GM12878 (cell line): ENCODE measurements around the gene FGFRL1. TPM values are rescaled to one million over a fixed set of nuclear protein-coding genes. Genes with fewer than 3 reads are reported as not detected.

Source experiments
- BHLHE40 ChIP-seq, 2 experiments: fragments of 450-650 bp in 1 of 2; IDR thresholded peaks; 2 replicates each; pipeline ENCODE4 v1.6.1; 2011 to 2017; ENCODE audit warnings: low read depth in 2 of 2, borderline replicate concordance in 1 of 2, improper control_type of control experiment in 1 of 2, low read length in 1 of 2, mild to moderate bottlenecking in 1 of 2
- CREB1 ChIP-seq: IDR thresholded peaks from 2 replicates; pipeline ENCODE4 v1.6.1; 2012; ENCODE audit warnings: low read depth, mild to moderate bottlenecking, inconsistent platforms
- FOXM1 ChIP-seq: IDR thresholded peaks from 2 replicates; pipeline ENCODE4 v1.6.1; 2012; ENCODE audit warnings: low read depth, mild to moderate bottlenecking, inconsistent platforms, low read length, moderate library complexity
- HSF1 ChIP-seq: fragments of 150-350 bp; IDR thresholded peaks from 2 replicates; pipeline ENCODE4 v1.6.1; 2014; ENCODE audit warnings: mild to moderate bottlenecking, low read depth, low read length
- IKZF1 ChIP-seq: fragments of 450-650 bp; conservative IDR thresholded peaks from 2 replicates; pipeline ENCODE4 v1.6.1; 2017; ENCODE audit warnings: antibody characterized with exemption, mild to moderate bottlenecking
- IRF3 ChIP-seq: fragments of 450-650 bp; IDR thresholded peaks from 2 replicates; pipeline ENCODE4 v1.6.1; 2014; ENCODE audit warnings: mild to moderate bottlenecking
- KAT2A ChIP-seq: conservative IDR thresholded peaks from 2 replicates; pipeline ENCODE4 v1.6.1; 2011; ENCODE audit warnings: low read depth, low read length; ENCODE audit not compliant: control insufficient read depth
- LARP7 ChIP-seq: fragments of 450-650 bp; IDR thresholded peaks from 2 replicates; pipeline ENCODE4 v1.6.1; 2017; ENCODE audit warnings: mild to moderate bottlenecking
- MAX ChIP-seq: IDR thresholded peaks from 2 replicates; pipeline ENCODE4 v1.6.1; 2012; ENCODE audit warnings: low read depth, low read length, improper control_type of control experiment
- MYB ChIP-seq: fragments of 150-350 bp; IDR thresholded peaks from 2 replicates; pipeline ENCODE4 v1.6.1; 2014; ENCODE audit warnings: mild to moderate bottlenecking, low read depth, low read length, borderline replicate concordance
- PRDM15 ChIP-seq: fragments of 450-650 bp; formaldehyde crosslinking; IDR thresholded peaks from 2 replicates; pipeline ENCODE4 v1.4.0; 2020; ENCODE audit warnings: mild to moderate bottlenecking, moderate library complexity
- RAD21 ChIP-seq: IDR thresholded peaks from 2 replicates; pipeline ENCODE4 v1.6.1; 2011; ENCODE audit warnings: mild to moderate bottlenecking, low read depth, low read length, moderate library complexity; ENCODE audit not compliant: insufficient read depth
- RCOR1 ChIP-seq: conservative IDR thresholded peaks from 2 replicates; pipeline ENCODE4 v1.6.1; 2012; ENCODE audit warnings: low read depth, low read length, improper control_type of control experiment
- SIN3A ChIP-seq: IDR thresholded peaks from 2 replicates; pipeline ENCODE4 v1.6.1; 2012; ENCODE audit warnings: low read depth, low read length, improper control_type of control experiment
- TBL1XR1 ChIP-seq: IDR thresholded peaks from 2 replicates; pipeline ENCODE4 v1.6.1; 2012; ENCODE audit warnings: low read depth, low read length, improper control_type of control experiment
- YY1 ChIP-seq: IDR thresholded peaks from 2 replicates; pipeline ENCODE4 v1.6.1; 2011; ENCODE audit warnings: low read depth, mild to moderate bottlenecking, low read length
- ZNF207 ChIP-seq: fragments of 450-650 bp; IDR thresholded peaks from 2 replicates; pipeline ENCODE4 v1.6.1; 2014; ENCODE audit warnings: antibody characterized with exemption, mild to moderate bottlenecking, borderline replicate concordance
- ZNF217 ChIP-seq: fragments of 450-650 bp; IDR thresholded peaks from 2 replicates; pipeline ENCODE4 v1.6.1; 2017; ENCODE audit warnings: antibody characterized with exemption, mild to moderate bottlenecking
- ZNF592 ChIP-seq: fragments of 450-650 bp; IDR thresholded peaks from 2 replicates; pipeline ENCODE4 v1.6.1; 2017; ENCODE audit warnings: mild to moderate bottlenecking, moderate library complexity
- polyA plus RNA-seq, 11 experiments: library from polyadenylated mRNA; depleted of rRNA in 4 of 11; unstranded in 6 of 11; stranded (reverse) in 5 of 11; fragments of >200 nt; fragmentation: Nextera tagmentation in 4 of 11; fragmentation: Illumina TruSeq in 1 of 11; extraction: Ambion mirVana in 4 of 11; extraction: Trizol in 1 of 11; gene quantifications; 1 replicate in 1 of 11; 2 replicates in 10 of 11; pipeline versions ENCODE4 v1.2.1 to v1.2.3, GENCODE V29; 2011 to 2016; ENCODE audit warnings: inconsistent platforms in 2 of 11, missing spikeins in 2 of 11, low read depth in 1 of 11
- total RNA-seq, 4 experiments: library from RNA; depleted of rRNA in 3 of 4; stranded (reverse); fragments of >200 nt in 3 of 4; fragmentation: Illumina TruSeq in 1 of 4; extraction: Trizol in 1 of 4; gene quantifications; 2 replicates each; pipeline versions ENCODE4 v1.2.1 to v1.2.3, GENCODE V29; 2013 to 2021

The FGFRL1 gene
- total and polyA plus RNA-seq, 10 of the 15 experiments (the other 5 are each of a cell fraction or from before 2014, with no cell fraction given) = 0.02 to 1.5 (median 0.29) TPM; not detected in 2

- TF ChIP-seq PRDM15 (CRISPR knock-in tag) = no peak
- no peak for TF ChIP-seq YY1
- peak; percentile 46; the same call in 1 of the 2 replicates for TF ChIP-seq MAX
- TF ChIP-seq CREB1 = no peak
- no peak for TF ChIP-seq HSF1
- TF ChIP-seq LARP7 = 0 out of 2 replicates have a peak, but pooled peaks have one; percentile 47
- TF ChIP-seq ZNF217 = peak; percentile 22; the same call in 1 of the 2 replicates
- peak; percentile 55; the same call in 1 of the 2 replicates for TF ChIP-seq IKZF1
- TF ChIP-seq MYB = no peak
- TF ChIP-seq IRF3 = no peak
- TF ChIP-seq FOXM1 = no peak
- TF ChIP-seq TBL1XR1 = no peak
- no peak for TF ChIP-seq ZNF592
- no peak for TF ChIP-seq KAT2A
- no peak for TF ChIP-seq ZNF207
- peak; percentile 59 to 69; a peak in 3 of 4 replicates for TF ChIP-seq BHLHE40 (IDR thresholded peaks at IDR 0.05; ENCODE audit: borderline replicate concordance in 1 of 2, low read depth in 2 of 2, low read length in 1 of 2)
- 0 out of 2 replicates have a peak, but pooled peaks have one; percentile 36 for TF ChIP-seq RCOR1
- TF ChIP-seq RAD21 = no peak
- no peak for TF ChIP-seq SIN3A
These were observed 10.1 kb downstream of the FGFRL1 start (continued) for GRCh38 chr4:1021386-1022050.
